NCI-H1930 (cell line): ENCODE data around the gene ACAP1.

ENCODE experiments used
- DNase-seq, 2 experiments: peaks; one replicate each; lab custom pipeline; 2025; lab: John Stamatoyannopoulos, UW

Gene ACAP1

GRCh38 chr17:7388856-7389255, 52.5 kb downstream of the ACAP1 start:
- DNase-seq, result no peak

GRCh38 chr17:7389924-7390910, 53.9 kb downstream of the ACAP1 start:
- DNase-seq, result no peak

GRCh38 chr17:7391307-7391706, 55.0 kb downstream of the ACAP1 start:
- no peak for DNase-seq

- no peak for DNase-seq
Measured at GRCh38 chr17:7392696-7393612, 56.6 kb downstream of the ACAP1 start.

- DNase-seq, result peak in 1 of 2 experiments; percentile 52
Measured at GRCh38 chr17:7393613-7394451, 57.5 kb downstream of the ACAP1 start.

GRCh38 chr17:7394452-7395191, 58.3 kb downstream of the ACAP1 start, which contains the start of gene PLSCR3:
TSS of gene PLSCR3 (minus strand) at chr17:7394525. CDS start at chr17:7394110, 415 bp downstream.
- peak; percentile 58 to 69 for DNase-seq

- no peak for DNase-seq
Measured at GRCh38 chr17:7396147-7396546, 59.8 kb downstream of the ACAP1 start.

GRCh38 chr17:7398612-7399011, 62.3 kb downstream of the ACAP1 start:
- no peak for DNase-seq
